CD4-positive, alpha-beta T cell (primary cell): ENCODE data around the gene PRDX6. TPM values are rescaled to one million over a fixed set of nuclear protein-coding genes. Genes with fewer than 3 reads are reported as not detected.

Source experiments
- ATAC-seq: fragments of 200-7000 bp; cut with Tn5 transposase; one replicate; pipeline ENCODE4 v1.10.0; 2022; ENCODE audit warnings: mild to moderate bottlenecking; ENCODE audit not compliant: poor library complexity
- CTCF ChIA-PET: fragments of 350-600 bp; sonication (Branson Sonifier 250); formaldehyde crosslinking; loops from one replicate; lab custom pipeline; 2021; ENCODE audit warnings: antibody characterized with exemption, inconsistent platforms; lab: Charles Lee
- POLR2A ChIA-PET: fragments of 350-600 bp; sonication (Branson Sonifier 250); formaldehyde crosslinking; loops from one replicate; lab custom pipeline; 2021; ENCODE audit warnings: antibody characterized with exemption, inconsistent platforms; lab: Charles Lee
- DNase-seq, 14 experiments: peaks; one replicate each; pipeline ENCODE4 v3.0.0-alpha.2; 2013 to 2020; ENCODE audit warnings: mixed read lengths in 2 of 14
- H3K27ac ChIP-seq, 2 donors: one replicate each; pipeline versions ENCODE4 v1.5.1 to v1.7.0; 2013; ENCODE audit warnings: low read length in 2 of 2, low read depth in 1 of 2, mild to moderate bottlenecking in 1 of 2
- H3K27me3 ChIP-seq, 2 experiments: 1 replicate in 1 of 2; 2 replicates in 1 of 2; pipeline versions ENCODE4 v1.6.1 to v1.7.0; 2013; ENCODE audit warnings: low read length in 2 of 2, control low read depth in 1 of 2, mild to moderate bottlenecking in 1 of 2, moderate library complexity in 1 of 2; ENCODE audit not compliant: insufficient read depth in 2 of 2, control insufficient read depth in 1 of 2
- H3K36me3 ChIP-seq: one replicate; pipeline ENCODE4 v1.6.1; 2013; ENCODE audit warnings: low read length, control low read depth; ENCODE audit not compliant: insufficient read depth
- H3K4me1 ChIP-seq: one replicate; pipeline ENCODE4 v1.6.1; 2013; ENCODE audit warnings: low read length, control low read depth; ENCODE audit not compliant: insufficient read depth
- H3K4me3 ChIP-seq: one replicate; pipeline ENCODE4 v1.5.1; 2013; ENCODE audit warnings: mild to moderate bottlenecking, low read length, moderate library complexity
- H3K9me3 ChIP-seq, 2 experiments: 1 replicate in 1 of 2; 2 replicates in 1 of 2; pipeline versions ENCODE4 v1.6.1 to v1.7.0; 2013; ENCODE audit warnings: low read length in 2 of 2, mild to moderate bottlenecking in 2 of 2, control low read depth in 1 of 2, moderate library complexity in 1 of 2; ENCODE audit not compliant: control insufficient read depth in 1 of 2, insufficient read depth in 1 of 2
- H3K27ac Mint-ChIP-seq: one replicate; pipeline ENCODE4 v1.8.0; 2020; ENCODE audit warnings: mixed read lengths
- H3K27me3 Mint-ChIP-seq: one replicate; pipeline ENCODE4 v1.8.0; 2021; ENCODE audit warnings: mixed read lengths
- H3K36me3 Mint-ChIP-seq: one replicate; pipeline ENCODE4 v1.8.0; 2021; ENCODE audit warnings: low read depth, mixed read lengths
- H3K4me1 Mint-ChIP-seq: one replicate; pipeline ENCODE4 v1.8.0; 2021; ENCODE audit warnings: low read depth, mixed read lengths
- H3K4me3 Mint-ChIP-seq: one replicate; pipeline ENCODE4 v1.8.0; 2020; ENCODE audit warnings: mild to moderate bottlenecking, mixed read lengths
- H3K9me3 Mint-ChIP-seq: one replicate; pipeline ENCODE4 v1.8.0; 2020; ENCODE audit warnings: mixed read lengths
- intact Hi-C, 2 experiments: fragments of 100-400 bp; cut with DNase I in 1 of 2; cut with micrococcal nuclease in 1 of 2; formaldehyde crosslinking; loops; one replicate each; pipeline versions ENCODE4 v1.15.1 to v1.9.0; 2023 to 2025; cut with DNase I, micrococcal nuclease
- total RNA-seq, 174 experiments: library from RNA in 2 of 174; stranded (reverse) in 2 of 174; gene quantifications; one replicate each; pipeline ENCODE4 v1.2.3 and lab custom pipeline; 2021 to 2026
- TF ChIP-seq, protein P1 (sequence below): fragments of 200-600 bp; IDR thresholded peaks from one replicate; pipeline ENCODE4 v1.8.0; 2022; ENCODE audit warnings: antibody characterized with exemption, mild to moderate bottlenecking

Gene PRDX6
- total RNA-seq, 2 experiments from 2014 or later, result 101 to 102 TPM

DNA sequence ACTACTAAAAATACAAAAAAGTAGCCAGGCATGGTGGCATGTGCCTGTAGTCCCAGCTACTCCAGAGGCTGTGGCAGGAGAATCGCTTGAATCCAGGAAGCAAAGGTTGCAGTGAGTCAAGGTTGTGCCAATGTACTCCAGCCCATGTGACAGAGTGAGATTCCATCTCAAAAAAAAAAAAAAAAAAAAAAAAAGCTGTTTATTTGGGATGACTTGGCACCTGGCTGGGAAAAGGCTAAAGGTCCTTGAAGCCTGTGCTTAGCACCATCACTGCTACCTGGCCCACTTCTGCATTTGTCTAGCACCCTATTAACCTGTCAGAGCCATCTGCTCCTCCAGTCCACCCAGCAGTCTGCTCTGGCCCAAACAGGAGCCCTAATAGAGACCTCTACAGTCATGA, 25.0 kb downstream of the PRDX6 start:
- no peaks in the 10 kb centered on the region for H3K4me1 ChIP-seq
- DNase-seq (no peak), ATAC-seq (no peak)
- H3K4me3 Mint-ChIP-seq, result no peak overlapping the region
- H3K9me3 Mint-ChIP-seq, result no peaks in the 10 kb centered on the region
- no peak overlapping the region for H3K4me3 ChIP-seq
- H3K27me3 ChIP-seq, result no peaks in the 10 kb centered on the region
- H3K27ac Mint-ChIP-seq, result no peak overlapping the region
- H3K36me3 Mint-ChIP-seq, result no peaks in the 10 kb centered on the region
- TF ChIP-seq, protein P1, sequence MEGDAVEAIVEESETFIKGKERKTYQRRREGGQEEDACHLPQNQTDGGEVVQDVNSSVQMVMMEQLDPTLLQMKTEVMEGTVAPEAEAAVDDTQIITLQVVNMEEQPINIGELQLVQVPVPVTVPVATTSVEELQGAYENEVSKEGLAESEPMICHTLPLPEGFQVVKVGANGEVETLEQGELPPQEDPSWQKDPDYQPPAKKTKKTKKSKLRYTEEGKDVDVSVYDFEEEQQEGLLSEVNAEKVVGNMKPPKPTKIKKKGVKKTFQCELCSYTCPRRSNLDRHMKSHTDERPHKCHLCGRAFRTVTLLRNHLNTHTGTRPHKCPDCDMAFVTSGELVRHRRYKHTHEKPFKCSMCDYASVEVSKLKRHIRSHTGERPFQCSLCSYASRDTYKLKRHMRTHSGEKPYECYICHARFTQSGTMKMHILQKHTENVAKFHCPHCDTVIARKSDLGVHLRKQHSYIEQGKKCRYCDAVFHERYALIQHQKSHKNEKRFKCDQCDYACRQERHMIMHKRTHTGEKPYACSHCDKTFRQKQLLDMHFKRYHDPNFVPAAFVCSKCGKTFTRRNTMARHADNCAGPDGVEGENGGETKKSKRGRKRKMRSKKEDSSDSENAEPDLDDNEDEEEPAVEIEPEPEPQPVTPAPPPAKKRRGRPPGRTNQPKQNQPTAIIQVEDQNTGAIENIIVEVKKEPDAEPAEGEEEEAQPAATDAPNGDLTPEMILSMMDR, result no peak
- no peaks in the 10 kb centered on the region for H3K27me3 Mint-ChIP-seq
- H3K9me3 ChIP-seq, result no peaks in the 10 kb centered on the region
- CTCF ChIA-PET, result no interaction called here
- POLR2A ChIA-PET, result no interaction called here
- no peaks in the 10 kb centered on the region for H3K36me3 ChIP-seq
- H3K4me1 Mint-ChIP-seq, result no peaks in the 10 kb centered on the region
- no peak overlapping the region for H3K27ac ChIP-seq
- intact Hi-C loops, result no loop called here

DNA sequence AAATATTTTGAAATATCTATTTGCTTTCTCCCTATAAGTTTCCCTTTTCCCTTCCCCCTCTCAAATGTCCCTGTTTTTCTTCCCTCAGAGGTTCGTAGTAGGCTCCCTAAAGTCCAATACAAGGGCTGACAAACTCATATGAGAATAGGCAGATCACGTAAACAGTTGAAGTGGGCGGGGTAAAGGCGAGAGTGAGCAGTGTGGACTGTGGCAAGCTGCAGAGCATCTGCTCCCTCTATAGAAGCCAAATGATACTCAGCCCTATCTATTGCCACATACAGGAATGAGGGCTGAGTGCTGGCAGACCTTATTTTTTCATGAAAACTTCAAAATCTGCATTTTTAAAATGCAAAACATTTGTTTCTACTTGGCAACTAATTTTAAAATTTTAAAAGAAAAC, 26.3 kb downstream of the PRDX6 start:
- ATAC-seq (no peak), DNase-seq (no peak)
- H3K27ac ChIP-seq, result no peak overlapping the region
- no peaks in the 10 kb centered on the region for H3K9me3 ChIP-seq
- no peaks in the 10 kb centered on the region for H3K9me3 Mint-ChIP-seq
- POLR2A ChIA-PET, result no interaction called here
- intact Hi-C loops, result no loop called here
- H3K4me3 ChIP-seq, result no peak overlapping the region
- no peaks in the 10 kb centered on the region for H3K4me1 Mint-ChIP-seq
- no peak overlapping the region for H3K4me3 Mint-ChIP-seq
- no peaks in the 10 kb centered on the region for H3K36me3 Mint-ChIP-seq
- H3K27me3 ChIP-seq, result no peaks in the 10 kb centered on the region
- no peak overlapping the region for H3K27ac Mint-ChIP-seq
- TF ChIP-seq, protein P1, result no peak
- H3K27me3 Mint-ChIP-seq, result no peaks in the 10 kb centered on the region
- no peaks in the 10 kb centered on the region for H3K36me3 ChIP-seq
- H3K4me1 ChIP-seq, result no peaks in the 10 kb centered on the region
- CTCF ChIA-PET, result no interaction called here

DNA sequence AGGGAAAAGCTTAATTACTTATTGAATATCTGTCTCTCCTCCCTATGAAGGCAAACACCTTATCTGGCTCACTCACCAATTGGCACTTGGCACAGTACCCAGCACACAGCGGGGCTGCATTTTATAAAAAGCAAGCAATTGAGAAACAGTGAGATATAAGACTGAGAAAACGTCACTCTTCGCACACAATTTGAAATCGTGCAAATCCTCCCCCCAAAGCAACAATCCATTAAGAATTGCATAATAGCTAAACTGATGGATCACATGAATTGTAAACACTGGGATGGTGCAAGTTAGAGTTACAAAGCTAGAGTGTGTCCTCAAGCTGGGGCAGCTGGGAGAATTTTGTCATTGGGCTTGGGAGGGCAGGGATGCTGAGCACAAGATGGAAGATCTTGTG, 27.1 kb downstream of the PRDX6 start:
- ChIA-PET POLR2A (no interaction called here), CTCF (no interaction called here)
- Histone ChIP-seq H3K4me3 (no peak overlapping the region), H3K27ac (no peak overlapping the region), H3K4me1 (no peaks in the 10 kb centered on the region), H3K27me3 (no peaks in the 10 kb centered on the region), H3K36me3 (no peaks in the 10 kb centered on the region), H3K9me3 (no peaks in the 10 kb centered on the region)
- no peaks in the 10 kb centered on the region for H3K27me3 Mint-ChIP-seq
- TF ChIP-seq, protein P1, result no peak
- no peak overlapping the region for H3K4me3 Mint-ChIP-seq
- DNase-seq, result no peak
- no peaks in the 10 kb centered on the region for H3K36me3 Mint-ChIP-seq
- H3K4me1 Mint-ChIP-seq, result no peaks in the 10 kb centered on the region
- no peak overlapping the region for H3K27ac Mint-ChIP-seq
- intact Hi-C loops, result no loop called here
- ATAC-seq, result no peak
- H3K9me3 Mint-ChIP-seq, result no peaks in the 10 kb centered on the region
